IMR-90 (cell line): ENCODE results near the gene PLEKHG1. TPM values are rescaled to one million over a fixed set of nuclear protein-coding genes. Genes with fewer than 3 reads are reported as not detected.

Experiments
- ATAC-seq: fragments of 200-7000 bp; cut with Tn5 transposase; 2 replicates; pipeline ENCODE4 v1.9.1; 2020; ENCODE audit warnings: low read depth, mild to moderate bottlenecking, moderate library complexity
- BruUV-seq: library from RNA; stranded (reverse); fragments of 400-500 nt; replicated peaks from 2 replicates; lab custom pipeline; 2021; lab: Mats Ljungman, UMichigan
- CTCF ChIA-PET: fragments of 300-600 bp; formaldehyde crosslinking; extraction: SDS; loops from one replicate; lab custom pipeline; 2021; ENCODE audit warnings: antibody characterized with exemption; lab: Yijun Ruan, JAX
- POLR2A ChIA-PET: fragments of 300-600 bp; sonication (Branson Sonifier 250); formaldehyde crosslinking; loops from one replicate; lab custom pipeline; 2022; ENCODE audit warnings: antibody characterized with exemption; ENCODE audit not compliant: unreplicated experiment; lab: Charles Lee
- DNase-seq: peaks from one replicate; pipeline ENCODE4 v3.0.0; 2013
- H2AFZ ChIP-seq: replicated peaks from 2 replicates; pipeline ENCODE3; 2013; ENCODE audit warnings: low read length, mild to moderate bottlenecking; ENCODE audit not compliant: poor library complexity
- H2AK5ac ChIP-seq: 2 replicates; pipeline ENCODE4 v1.6.1; 2013; ENCODE audit warnings: low read depth, low read length, inconsistent platforms
- H2AK9ac ChIP-seq: replicated peaks from 2 replicates; pipeline ENCODE3; 2013; ENCODE audit warnings: mild to moderate bottlenecking, low read depth, low read length, moderate library complexity; ENCODE audit not compliant: poor library complexity
- H2BK120ac ChIP-seq: 2 replicates; pipeline ENCODE4 v1.6.1; 2013; ENCODE audit warnings: low read depth, low read length, inconsistent platforms
- H2BK15ac ChIP-seq: 3 replicates; pipeline ENCODE4 v1.6.1; 2013; ENCODE audit warnings: low read depth, low read length, inconsistent platforms
- H2BK20ac ChIP-seq: 2 replicates; pipeline ENCODE4 v1.6.1; 2013; ENCODE audit warnings: low read depth, mild to moderate bottlenecking, inconsistent platforms, low read length, moderate library complexity
- H2BK5ac ChIP-seq: 2 replicates; pipeline ENCODE4 v1.6.1; 2013; ENCODE audit warnings: mild to moderate bottlenecking, low read depth, low read length, inconsistent platforms; ENCODE audit not compliant: poor library complexity, severe bottlenecking
- H3K14ac ChIP-seq: replicated peaks from 2 replicates; pipeline ENCODE4 v1.6.1; 2013; ENCODE audit warnings: low read depth, low read length, inconsistent platforms
- H3K18ac ChIP-seq: 2 replicates; pipeline ENCODE4 v1.6.1; 2013; ENCODE audit warnings: low read depth, low read length, control low read depth
- H3K23ac ChIP-seq: 2 replicates; pipeline ENCODE4 v1.6.1; 2013; ENCODE audit warnings: low read depth, low read length, inconsistent platforms
- H3K27ac ChIP-seq: 2 replicates; pipeline ENCODE4 v1.5.1; 2013; ENCODE audit warnings: mild to moderate bottlenecking, control low read depth, low read length; ENCODE audit not compliant: insufficient read depth
- H3K27me3 ChIP-seq: 2 replicates; pipeline ENCODE4 v1.6.1; 2013; ENCODE audit warnings: low read length; ENCODE audit not compliant: control insufficient read depth, insufficient read depth
- H3K36me3 ChIP-seq: 2 replicates; pipeline ENCODE4 v1.6.1; 2013; ENCODE audit warnings: low read length, mixed read lengths; ENCODE audit not compliant: control insufficient read depth, insufficient read depth
- H3K4ac ChIP-seq: 2 replicates; pipeline ENCODE4 v1.6.1; 2013; ENCODE audit warnings: low read depth, low read length, inconsistent platforms
- H3K4me1 ChIP-seq: 2 replicates; pipeline ENCODE4 v1.6.1; 2013; ENCODE audit warnings: low read length, mixed read lengths; ENCODE audit not compliant: control insufficient read depth, insufficient read depth
- H3K4me2 ChIP-seq: 2 replicates; pipeline ENCODE4 v1.6.1; 2013; ENCODE audit warnings: low read depth, mild to moderate bottlenecking, control low read depth, low read length, moderate library complexity
- H3K4me3 ChIP-seq: 2 replicates; pipeline ENCODE4 v1.5.1; 2013; ENCODE audit warnings: low read depth, mild to moderate bottlenecking, control low read depth, low read length, moderate library complexity; ENCODE audit not compliant: insufficient read depth
- H3K56ac ChIP-seq: 2 replicates; pipeline ENCODE4 v1.6.1; 2013; ENCODE audit warnings: low read length, inconsistent platforms; ENCODE audit not compliant: insufficient read depth; ENCODE audit errors: extremely low read depth
- H3K79me1 ChIP-seq, 2 experiments: 2 replicates each; pipeline ENCODE4 v1.6.1; 2013; ENCODE audit warnings: low read length in 2 of 2, inconsistent platforms in 1 of 2, low read depth in 1 of 2
- H3K9ac ChIP-seq: 2 replicates; pipeline ENCODE4 v1.6.1; 2013; ENCODE audit warnings: low read depth, low read length, control low read depth
- H3K9me1 ChIP-seq: 2 replicates; pipeline ENCODE4 v1.6.1; 2013; ENCODE audit warnings: low read length, inconsistent platforms; ENCODE audit not compliant: insufficient read depth
- H3K9me3 ChIP-seq: 2 replicates; pipeline ENCODE4 v1.6.1; 2013; ENCODE audit warnings: low read length; ENCODE audit not compliant: control insufficient read depth, insufficient read depth
- H4K20me1 ChIP-seq: 2 replicates; pipeline ENCODE4 v1.6.1; 2013; ENCODE audit warnings: low read length, inconsistent platforms; ENCODE audit not compliant: insufficient read depth
- H4K5ac ChIP-seq: 2 replicates; pipeline ENCODE4 v1.6.1; 2013; ENCODE audit warnings: mild to moderate bottlenecking, low read depth, low read length, control low read depth
- H4K8ac ChIP-seq, 2 experiments: 2 replicates each; pipeline ENCODE4 v1.6.1; 2013; ENCODE audit warnings: low read depth in 2 of 2, low read length in 2 of 2, control low read depth in 1 of 2, inconsistent platforms in 1 of 2
- H4K91ac ChIP-seq: 2 replicates; pipeline ENCODE4 v1.6.1; 2013; ENCODE audit warnings: low read depth, low read length, inconsistent platforms; ENCODE audit not compliant: insufficient read depth
- CHD1 ChIP-seq: IDR thresholded peaks from 2 replicates; pipeline ENCODE4 v1.6.1; 2012; ENCODE audit warnings: low read depth, low read length, improper control_type of control experiment
- MAZ ChIP-seq: IDR thresholded peaks from 2 replicates; pipeline ENCODE4 v1.6.1; 2012; ENCODE audit warnings: low read depth, mild to moderate bottlenecking, low read length, improper control_type of control experiment, moderate library complexity, borderline replicate concordance
- NFE2L2 ChIP-seq: fragments of 150-350 bp; IDR thresholded peaks from 2 replicates; pipeline ENCODE4 v1.6.1; 2016; ENCODE audit warnings: low read depth, mild to moderate bottlenecking, low read length
- WGBS, 2 experiments: methylation state at CpG; one replicate each; pipeline versions ENCODE4 v1.1.5 to v1.1.7; 2013; ENCODE audit warnings: missing lambda C conversion rate in 2 of 2; ENCODE audit not compliant: insufficient read length in 1 of 2; ENCODE audit errors: extremely low coverage in 2 of 2; 5-methylcytosine and 5-hydroxymethylcytosine counted together
- dilution Hi-C: fragments of 300-500 bp; cut with HindIII; formaldehyde crosslinking; loops from one replicate; pipeline ENCODE4 v1.14.3; 2018; ENCODE audit warnings: low sequenced_read_pairs; ENCODE audit not compliant: unreplicated experiment
- in situ Hi-C: fragments of 300-500 bp; cut with MboI; formaldehyde crosslinking; loops from 3 replicates; pipeline ENCODE4 v1.14.3; 2019; ENCODE audit warnings: low sequenced_read_pairs, inconsistent platforms, mixed read lengths
- intact Hi-C: fragments of 100-400 bp; cut with micrococcal nuclease; formaldehyde crosslinking; loops from 2 replicates; pipeline ENCODE4 v1.10.0; 2022
- polyA plus RNA-seq, 3 experiments: library from polyadenylated mRNA; depleted of rRNA; stranded (reverse); fragments of >200 nt; gene quantifications; 2 replicates each; pipeline ENCODE4 v1.2.3, GENCODE V29; 2012; ENCODE audit warnings: low replicate concordance in 1 of 3
- total RNA-seq: library from RNA; depleted of rRNA; stranded (reverse); fragments of >200 nt; gene quantifications from 2 replicates; pipeline ENCODE4 v1.2.3, GENCODE V29; 2012

PLEKHG1 gene
- total and polyA plus RNA-seq, 2 of the 4 experiments (the other 2 are of a cell fraction): 0.09 to 0.36 TPM

- intact Hi-C loops: no loop called here
- POLR2A ChIA-PET: no interaction called here
- no peak overlapping the region for H2AFZ ChIP-seq
- no peak overlapping the region for H3K9ac ChIP-seq
- H2BK120ac ChIP-seq: no peak overlapping the region
- CTCF ChIA-PET: no interaction called here
- no peak overlapping the region for H3K4ac ChIP-seq
- no peak overlapping the region for H3K56ac ChIP-seq
- H4K20me1 ChIP-seq: no peaks in the 10 kb centered on the region
- H3K79me1 ChIP-seq: no peaks in the 10 kb centered on the region
- no peak overlapping the region for H3K4me3 ChIP-seq
- BruUV-seq: no TSS peak
- no peak overlapping the region for H4K5ac ChIP-seq
- H4K91ac ChIP-seq: no peak overlapping the region
- ATAC-seq (no peak), DNase-seq (no peak)
- no peaks in the 10 kb centered on the region for H3K27me3 ChIP-seq
- H2AK5ac ChIP-seq: no peak overlapping the region
- H3K14ac ChIP-seq: no peak overlapping the region
- H2AK9ac ChIP-seq: no peak overlapping the region
- H3K36me3 ChIP-seq: no peaks in the 10 kb centered on the region
- in situ Hi-C loops: no loop called here
- no peak overlapping the region for H3K27ac ChIP-seq
- H3K4me1 ChIP-seq: peaks cover 2% of the 10 kb centered on the region; the same call in 1 of the 2 replicates
- no peak overlapping the region for H2BK20ac ChIP-seq
- no peaks in the 10 kb centered on the region for H3K9me1 ChIP-seq
- dilution Hi-C loops: no loop called here
- no peak overlapping the region for H2BK5ac ChIP-seq
- H3K23ac ChIP-seq: no peak overlapping the region
- TF ChIP-seq MAZ: no peak
- no peak for TF ChIP-seq CHD1
- TF ChIP-seq NFE2L2: no peak
- H4K8ac ChIP-seq: no peak overlapping the region
- no peak overlapping the region for H3K18ac ChIP-seq
- H3K9me3 ChIP-seq: no peaks in the 10 kb centered on the region
- H2BK15ac ChIP-seq: no peak overlapping the region
- no CpG with 5 or more reads among the region's 5 CpGs for WGBS, 2 experiments
- H3K4me2 ChIP-seq: no peak overlapping the region
Measured at GRCh38 chr6:150624191-150624590, 24.5 kb downstream of the PLEKHG1 start.
